Psoas muscle (tissue), 8 donors: ENCODE data around the gene CREB1. TPM values are rescaled to one million over a fixed set of nuclear protein-coding genes. Genes with fewer than 3 reads are reported as not detected.

Source experiments
- ATAC-seq, 4 donors: fragments of 200-7000 bp; cut with Tn5 transposase; one replicate each; pipeline ENCODE4 v1.9.1; 2020; ENCODE audit warnings: moderate library complexity in 3 of 4, mild to moderate bottlenecking in 2 of 4
- DNase-seq, 2 donors: peaks; one replicate each; pipeline ENCODE4 v3.0.0-alpha.2; 2020
- H3K27ac ChIP-seq: fragments of 200-600 bp; one replicate; pipeline ENCODE4 v1.8.0; 2022
- H3K27me3 ChIP-seq, 3 donors: fragments of 200-600 bp in 1 of 3; one replicate each; pipeline versions ENCODE4 v1.6.1 to v1.8.0; 2013 to 2022; ENCODE audit warnings: low read length in 2 of 3, mild to moderate bottlenecking in 2 of 3, moderate library complexity in 1 of 3; ENCODE audit not compliant: insufficient read depth in 3 of 3
- H3K36me3 ChIP-seq, 2 donors: fragments of 200-600 bp in 1 of 2; one replicate each; pipeline versions ENCODE4 v1.6.1 to v1.8.0; 2013 to 2022; ENCODE audit warnings: low read depth in 1 of 2, mild to moderate bottlenecking in 1 of 2, moderate library complexity in 1 of 2; ENCODE audit not compliant: insufficient read depth in 1 of 2
- H3K4me1 ChIP-seq: fragments of 200-600 bp; one replicate; pipeline ENCODE4 v1.8.0; 2022
- H3K4me3 ChIP-seq: fragments of 200-600 bp; one replicate; pipeline ENCODE4 v1.8.0; 2022; ENCODE audit warnings: mild to moderate bottlenecking
- H3K9me3 ChIP-seq: fragments of 200-600 bp; one replicate; pipeline ENCODE4 v1.8.0; 2022
- CTCF ChIP-seq: fragments of 200-600 bp; IDR thresholded peaks from one replicate; pipeline ENCODE4 v1.8.0; 2022; ENCODE audit warnings: antibody characterized with exemption
- WGBS, 3 donors: extraction: QIAGEN DNeasy Blood & Tissue Kit; methylation state at CpG; one replicate each; pipeline versions ENCODE4 v1.1.6 to v1.1.7; 2013; 5-methylcytosine and 5-hydroxymethylcytosine counted together
- intact Hi-C, 2 donors: fragments of 100-400 bp; cut with DNase I; formaldehyde crosslinking; loops; one replicate each; pipeline versions ENCODE4 v1.11.0 to v1.14.2; 2022
- polyA plus RNA-seq, 3 donors: library from polyadenylated mRNA; stranded (reverse); fragments of 200-250 nt; gene quantifications; one replicate each; pipeline ENCODE4 v1.2.3, GENCODE V29; 2013
- total RNA-seq, 4 donors: library from RNA; stranded (reverse); fragmentation: NEBNext Ultra II Directional in 2 of 4; extraction: Animal tissue kit (Norgen Biotek cat#: 25700) in 2 of 4; gene quantifications; one replicate each; pipeline versions ENCODE4 v1.2.1 to v1.2.4, GENCODE V29; 2021 to 2023
- donor health status: healthy with polysubstance abuse.
- donor health status: DM: no; HTN: no; CAD: no; lungs with moderate emphysema.
- donor health status: Bipolar disorder and iron deficiency.
- donor health status: healthy.
- donor health status: DM: yes; HTN: yes; CAD: no.
- donor health status: DM: no; HTN: no; CAD: no.
- donor health status: DM: no; HTN: no; CAD: no.
- donor health status: DM: yes; HTN: yes; CAD: no.

CREB1 gene
- total and polyA plus RNA-seq, 7 donors: 3.5 to 27.9 (median 18.4) TPM

- H3K4me3 ChIP-seq: no peak overlapping the region
- H3K4me1 ChIP-seq: no peaks in the 10 kb centered on the region
- H3K27me3 ChIP-seq: no peaks in the 10 kb centered on the region
- WGBS, 3 donors: 85 to 91% (median 90%) methylated on average over 7 of the region's 7 CpGs
- H3K9me3 ChIP-seq: no peaks in the 10 kb centered on the region
- DNase-seq (no peak), ATAC-seq (no peak)
- H3K36me3 ChIP-seq: no peaks in the 10 kb centered on the region
- intact Hi-C loops: no loop called here
- no peak for TF ChIP-seq CTCF
- no peak overlapping the region for H3K27ac ChIP-seq
Measured at GRCh38 chr2:207501802-207502576, 27.8 kb upstream of the CREB1 start.

- peak in 1 of 4 donors; percentile 47 for ATAC-seq
- no peaks in the 10 kb centered on the region for H3K4me1 ChIP-seq
- no peaks in the 10 kb centered on the region for H3K27me3 ChIP-seq
- H3K4me3 ChIP-seq: no peak overlapping the region
- no peaks in the 10 kb centered on the region for H3K9me3 ChIP-seq
- DNase-seq: no peak
- WGBS, 3 donors: 49 to 67% (median 55%) methylated on average over 4 of the region's 4 CpGs
- no peak overlapping the region for H3K27ac ChIP-seq
- TF ChIP-seq CTCF: no peak
- intact Hi-C loops: no loop called here
- H3K36me3 ChIP-seq: no peaks in the 10 kb centered on the region
Measured at GRCh38 chr2:207502577-207503198, 27.1 kb upstream of the CREB1 start.

GRCh38 chr2:207503234-207503633 lies 26.5 kb upstream of the CREB1 start:
- TF ChIP-seq CTCF: no peak
- no peak overlapping the region for H3K27ac ChIP-seq
- H3K36me3 ChIP-seq: no peaks in the 10 kb centered on the region
- H3K4me3 ChIP-seq: no peak overlapping the region
- no peaks in the 10 kb centered on the region for H3K27me3 ChIP-seq
- no peaks in the 10 kb centered on the region for H3K9me3 ChIP-seq
- DNase-seq (peak in 1 of 2 donors; percentile 56), ATAC-seq (peak in 3 of 4 donors; percentile 38 to 53 (median 47))
- no peaks in the 10 kb centered on the region for H3K4me1 ChIP-seq
- 47 to 56% (median 54%) methylated on average over 5 of the region's 5 CpGs for WGBS, 3 donors
- intact Hi-C loops: no loop called here

GRCh38 chr2:207504513-207505170 lies 25.1 kb upstream of the CREB1 start:
- TF ChIP-seq CTCF: no peak
- WGBS, 3 donors: 18 to 37% (median 30%) methylated on average over 11 of the region's 11 CpGs
- no peaks in the 10 kb centered on the region for H3K27me3 ChIP-seq
- no peaks in the 10 kb centered on the region for H3K9me3 ChIP-seq
- no peaks in the 10 kb centered on the region for H3K4me1 ChIP-seq
- H3K36me3 ChIP-seq: no peaks in the 10 kb centered on the region
- ATAC-seq: peak in 2 of 4 donors; percentile 37 to 54
- no peak for DNase-seq
- H3K27ac ChIP-seq: no peak overlapping the region
- no peak overlapping the region for H3K4me3 ChIP-seq
- intact Hi-C loops: no loop called here
